Measurements from ENCODE around the gene CBFA2T3. TPM values are rescaled to one million over a fixed set of nuclear protein-coding genes. Genes with fewer than 3 reads are reported as not detected.

Gene CBFA2T3
- total and polyA plus RNA-seq, 9 donors: 0.53 to 2.8 (median 1.2) TPM; not detected in 1

- intact Hi-C loops (cut with DNase I): no loop called here
- DNase-seq: no peak
- WGBS, 3 donors: 52 to 59% (median 58%) methylated on average over 18 to 20 of the region's 20 CpGs
- no peak overlapping the region for H3K4me3 ChIP-seq
- no peaks in the 10 kb centered on the region for H3K4me1 ChIP-seq (ENCODE audit: insufficient read depth)
- no peaks in the 10 kb centered on the region for H3K27me3 ChIP-seq
- H3K36me3 ChIP-seq: no peaks in the 10 kb centered on the region
- TF ChIP-seq POLR2A (IDR thresholded peaks at IDR 0.05) (no peak), EP300 (IDR thresholded peaks at IDR 0.05) (no peak)
- TF ChIP-seq, protein P1, sequence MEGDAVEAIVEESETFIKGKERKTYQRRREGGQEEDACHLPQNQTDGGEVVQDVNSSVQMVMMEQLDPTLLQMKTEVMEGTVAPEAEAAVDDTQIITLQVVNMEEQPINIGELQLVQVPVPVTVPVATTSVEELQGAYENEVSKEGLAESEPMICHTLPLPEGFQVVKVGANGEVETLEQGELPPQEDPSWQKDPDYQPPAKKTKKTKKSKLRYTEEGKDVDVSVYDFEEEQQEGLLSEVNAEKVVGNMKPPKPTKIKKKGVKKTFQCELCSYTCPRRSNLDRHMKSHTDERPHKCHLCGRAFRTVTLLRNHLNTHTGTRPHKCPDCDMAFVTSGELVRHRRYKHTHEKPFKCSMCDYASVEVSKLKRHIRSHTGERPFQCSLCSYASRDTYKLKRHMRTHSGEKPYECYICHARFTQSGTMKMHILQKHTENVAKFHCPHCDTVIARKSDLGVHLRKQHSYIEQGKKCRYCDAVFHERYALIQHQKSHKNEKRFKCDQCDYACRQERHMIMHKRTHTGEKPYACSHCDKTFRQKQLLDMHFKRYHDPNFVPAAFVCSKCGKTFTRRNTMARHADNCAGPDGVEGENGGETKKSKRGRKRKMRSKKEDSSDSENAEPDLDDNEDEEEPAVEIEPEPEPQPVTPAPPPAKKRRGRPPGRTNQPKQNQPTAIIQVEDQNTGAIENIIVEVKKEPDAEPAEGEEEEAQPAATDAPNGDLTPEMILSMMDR (IDR thresholded peaks at IDR 0.05): no peak
- H3K9me3 ChIP-seq: no peaks in the 10 kb centered on the region
- no peak overlapping the region for H3K27ac ChIP-seq
Observed at GRCh38 chr16:88970050-88970449, 7.0 kb downstream of the CBFA2T3 start.

GRCh38 chr16:88969361-88969831, 7.6 kb downstream of the CBFA2T3 start:
- Histone ChIP-seq H3K4me3 (no peak overlapping the region), H3K4me1 (ENCODE audit: insufficient read depth) (no peaks in the 10 kb centered on the region), H3K27ac (no peak overlapping the region), H3K9me3 (no peaks in the 10 kb centered on the region), H3K27me3 (no peaks in the 10 kb centered on the region), H3K36me3 (no peaks in the 10 kb centered on the region)
- intact Hi-C loops (cut with DNase I): no loop called here
- no peak for DNase-seq
- WGBS, 3 donors: 31 to 36% (median 33%) methylated on average over 19 to 22 of the region's 22 CpGs
- TF ChIP-seq EP300 (IDR thresholded peaks at IDR 0.05) (no peak), POLR2A (IDR thresholded peaks at IDR 0.05) (no peak)
- TF ChIP-seq, protein P1 (IDR thresholded peaks at IDR 0.05): no peak

- no peaks in the 10 kb centered on the region for H3K9me3 ChIP-seq
- H3K4me1 ChIP-seq (ENCODE audit: insufficient read depth): no peaks in the 10 kb centered on the region
- H3K4me3 ChIP-seq: no peak overlapping the region
- 70 to 76% (median 72%) methylated on average over 29 to 31 of the region's 31 CpGs for WGBS, 3 donors
- TF ChIP-seq, protein P1 (IDR thresholded peaks at IDR 0.05): no peak
- TF ChIP-seq POLR2A (IDR thresholded peaks at IDR 0.05): no peak
- H3K27me3 ChIP-seq: no peaks in the 10 kb centered on the region
- no peaks in the 10 kb centered on the region for H3K36me3 ChIP-seq
- intact Hi-C loops (cut with DNase I): no loop called here
- DNase-seq: no peak
- no peak overlapping the region for H3K27ac ChIP-seq
Observed at GRCh38 chr16:88968589-88969280, 8.3 kb downstream of the CBFA2T3 start.

DNA sequence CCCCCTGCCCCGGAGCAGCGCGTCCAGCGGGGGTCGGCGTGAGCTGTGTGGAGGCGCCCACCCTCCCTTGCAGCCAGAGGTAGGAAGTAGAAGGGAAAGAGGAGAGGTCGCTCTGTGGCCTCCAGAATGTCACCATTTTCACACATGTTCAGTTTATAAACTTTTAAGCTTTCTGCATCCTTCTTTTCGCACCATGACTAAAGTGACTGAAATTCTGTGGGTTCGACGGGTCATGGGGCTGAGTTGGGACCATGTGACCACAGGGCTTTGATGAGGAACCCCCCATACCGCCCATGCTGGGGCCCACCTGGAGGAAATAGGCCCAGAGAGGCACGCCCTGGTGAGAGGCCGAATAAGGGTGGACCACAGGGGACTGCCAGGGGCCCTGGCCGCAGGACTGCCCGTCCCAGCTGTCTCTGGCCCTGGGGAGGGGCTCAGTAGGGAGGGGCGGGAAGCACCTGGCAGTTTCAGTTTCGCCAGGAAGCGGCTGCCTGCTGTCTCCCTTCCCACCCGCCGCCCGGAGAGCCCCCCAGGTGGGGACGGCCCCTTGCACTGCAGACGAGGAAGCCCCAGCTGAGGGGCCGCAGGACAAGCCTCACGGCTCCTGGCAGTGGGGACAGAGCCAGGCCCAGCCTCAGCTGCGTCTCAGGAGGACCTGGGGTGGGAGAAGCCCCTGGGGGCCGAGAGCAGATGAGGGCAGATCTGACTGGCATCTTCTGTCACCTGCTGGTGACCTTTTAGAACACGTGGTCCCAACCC, 9.0 kb downstream of the CBFA2T3 start:
- no peak overlapping the region for H3K4me3 ChIP-seq
- H3K9me3 ChIP-seq: no peaks in the 10 kb centered on the region
- no peaks in the 10 kb centered on the region for H3K27me3 ChIP-seq
- intact Hi-C loops (cut with DNase I): no loop called here
- no peak overlapping the region for H3K27ac ChIP-seq
- H3K4me1 ChIP-seq (ENCODE audit: insufficient read depth): no peaks in the 10 kb centered on the region
- H3K36me3 ChIP-seq: no peaks in the 10 kb centered on the region
- no peak for DNase-seq
- 66 to 76% (median 76%) methylated on average over 29 of the region's 29 CpGs for WGBS, 3 donors
- TF ChIP-seq POLR2A (IDR thresholded peaks at IDR 0.05): no peak
- no peak for TF ChIP-seq EP300 (IDR thresholded peaks at IDR 0.05)
- TF ChIP-seq, protein P1 (IDR thresholded peaks at IDR 0.05): no peak
